Bronchial epithelial cell (primary cell): ENCODE measurements around the gene ACACB. TPM values are rescaled to one million over a fixed set of nuclear protein-coding genes. Genes with fewer than 3 reads are reported as not detected.

ENCODE experiments used
- DNase-seq: peaks from one replicate; pipeline ENCODE4 v3.0.0-alpha.2; 2010; ENCODE audit warnings: low read depth
- FAIRE-seq: peaks from 2 replicates; lab custom pipeline; 2011; peaks lifted over from hg19 to GRCh38; lab: Jason Lieb, UNC
- H3K27me3 ChIP-seq: 2 replicates; pipeline ENCODE4 v1.5.1; 2011; ENCODE audit warnings: low read length; ENCODE audit not compliant: control insufficient read depth, insufficient read depth
- H3K36me3 ChIP-seq: 2 replicates; pipeline ENCODE4 v1.5.1; 2011; ENCODE audit warnings: low read length; ENCODE audit not compliant: control insufficient read depth, insufficient read depth
- H3K4me3 ChIP-seq: 2 replicates; pipeline ENCODE4 v1.5.1; 2011; ENCODE audit warnings: mild to moderate bottlenecking, low read depth, low read length, control low read depth
- total RNA-seq: library from RNA; depleted of rRNA; stranded (reverse); fragments of >200 nt; gene quantifications from 2 replicates; pipeline ENCODE4 v1.2.1, GENCODE V29; 2014
- TF ChIP-seq, protein P1 (sequence below): IDR thresholded peaks from 2 replicates; pipeline ENCODE4 v1.5.1; 2011; ENCODE audit warnings: mild to moderate bottlenecking, moderate library complexity, low read length, control low read depth, inconsistent platforms; ENCODE audit not compliant: insufficient read depth, severe bottlenecking

ACACB gene
- total RNA-seq, 1 donor from 2014 or later, result 0.79 TPM

- TF ChIP-seq, protein P1, sequence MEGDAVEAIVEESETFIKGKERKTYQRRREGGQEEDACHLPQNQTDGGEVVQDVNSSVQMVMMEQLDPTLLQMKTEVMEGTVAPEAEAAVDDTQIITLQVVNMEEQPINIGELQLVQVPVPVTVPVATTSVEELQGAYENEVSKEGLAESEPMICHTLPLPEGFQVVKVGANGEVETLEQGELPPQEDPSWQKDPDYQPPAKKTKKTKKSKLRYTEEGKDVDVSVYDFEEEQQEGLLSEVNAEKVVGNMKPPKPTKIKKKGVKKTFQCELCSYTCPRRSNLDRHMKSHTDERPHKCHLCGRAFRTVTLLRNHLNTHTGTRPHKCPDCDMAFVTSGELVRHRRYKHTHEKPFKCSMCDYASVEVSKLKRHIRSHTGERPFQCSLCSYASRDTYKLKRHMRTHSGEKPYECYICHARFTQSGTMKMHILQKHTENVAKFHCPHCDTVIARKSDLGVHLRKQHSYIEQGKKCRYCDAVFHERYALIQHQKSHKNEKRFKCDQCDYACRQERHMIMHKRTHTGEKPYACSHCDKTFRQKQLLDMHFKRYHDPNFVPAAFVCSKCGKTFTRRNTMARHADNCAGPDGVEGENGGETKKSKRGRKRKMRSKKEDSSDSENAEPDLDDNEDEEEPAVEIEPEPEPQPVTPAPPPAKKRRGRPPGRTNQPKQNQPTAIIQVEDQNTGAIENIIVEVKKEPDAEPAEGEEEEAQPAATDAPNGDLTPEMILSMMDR, result no peak
- FAIRE-seq, result no peak
- Histone ChIP-seq H3K27me3 (no peaks in the 10 kb centered on the region), H3K36me3 (no peaks in the 10 kb centered on the region), H3K4me3 (no peak overlapping the region)
- DNase-seq, result no peak
Observed at GRCh38 chr12:109218996-109219395, 102.6 kb downstream of the ACACB start.

DNA sequence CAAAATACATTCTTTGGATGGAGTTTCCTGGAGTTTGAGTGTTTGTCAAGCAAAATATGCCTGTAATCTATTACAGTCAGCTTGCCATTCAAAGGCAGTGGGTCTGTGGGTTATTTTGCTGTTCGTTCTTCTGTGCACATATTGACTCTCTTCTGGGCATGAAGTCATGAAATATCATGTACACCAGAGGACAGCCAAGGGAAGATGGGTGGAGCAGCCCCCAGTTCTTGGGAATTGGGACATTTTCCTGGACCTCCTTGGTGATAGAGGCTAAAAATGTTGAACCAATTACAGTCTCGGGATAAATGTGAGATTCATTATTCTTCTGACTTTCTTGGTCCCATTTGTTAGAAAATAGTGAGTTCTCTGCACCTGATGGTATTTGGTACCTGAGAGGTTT, 103.6 kb downstream of the ACACB start:
- H3K36me3 ChIP-seq, result no peaks in the 10 kb centered on the region
- no peaks in the 10 kb centered on the region for H3K27me3 ChIP-seq
- no peak overlapping the region for H3K4me3 ChIP-seq
- TF ChIP-seq, protein P1, result no peak
- no peak for DNase-seq
- no peak for FAIRE-seq

- DNase-seq, result no peak
- TF ChIP-seq, protein P1, result no peak
- H3K27me3 ChIP-seq, result no peaks in the 10 kb centered on the region
- no peaks in the 10 kb centered on the region for H3K36me3 ChIP-seq
- FAIRE-seq, result no peak
- no peak overlapping the region for H3K4me3 ChIP-seq
Observed at GRCh38 chr12:109221277-109221931, 105.0 kb downstream of the ACACB start.

GRCh38 chr12:109222062-109222461, 105.7 kb downstream of the ACACB start:
- FAIRE-seq (no peak), DNase-seq (no peak)
- H3K4me3 ChIP-seq, result no peak overlapping the region
- H3K27me3 ChIP-seq, result no peaks in the 10 kb centered on the region
- no peaks in the 10 kb centered on the region for H3K36me3 ChIP-seq
- TF ChIP-seq, protein P1, result no peak

GRCh38 chr12:109222496-109222895, 106.1 kb downstream of the ACACB start:
- FAIRE-seq (no peak), DNase-seq (no peak)
- Histone ChIP-seq H3K36me3 (no peaks in the 10 kb centered on the region), H3K27me3 (no peaks in the 10 kb centered on the region), H3K4me3 (no peak overlapping the region)
- TF ChIP-seq, protein P1, result no peak

DNA sequence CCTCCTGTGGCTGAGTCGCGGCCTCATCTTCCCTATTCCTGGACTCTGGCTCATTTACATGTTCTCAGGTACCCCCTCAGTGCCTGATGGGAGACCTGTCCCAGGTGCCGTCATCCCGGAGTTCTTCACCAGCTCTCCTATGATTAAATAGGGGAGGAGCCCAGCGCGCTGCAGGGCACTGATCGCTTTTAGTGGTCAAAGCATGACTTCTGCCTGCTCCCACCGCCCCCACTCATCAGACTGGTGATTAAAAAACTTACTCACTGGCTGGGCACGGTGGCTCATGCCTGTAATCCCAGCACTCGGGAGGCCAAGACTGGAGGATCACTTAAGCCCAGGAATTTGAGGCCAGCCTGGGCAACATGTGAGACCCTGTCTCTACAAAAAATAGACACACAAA, 106.8 kb downstream of the ACACB start:
- TF ChIP-seq, protein P1, result no peak

More for the DNA sequence above, 106.8 kb downstream of the ACACB start:
- Histone ChIP-seq H3K4me3 (no peak overlapping the region), H3K36me3 (no peaks in the 10 kb centered on the region), H3K27me3 (no peaks in the 10 kb centered on the region)
- no peak for FAIRE-seq
- no peak for DNase-seq
